ENCODE results near the gene DEPDC1. TPM values are rescaled to one million over a fixed set of nuclear protein-coding genes. Genes with fewer than 3 reads are reported as not detected.

DEPDC1 gene
- total RNA-seq, 1 experiment from 2014 or later = 20.3 TPM

GRCh38 chr1:68470388-68470970, 26.4 kb downstream of the DEPDC1 start:
- no peaks in the 10 kb centered on the region for H3K9me3 ChIP-seq
- H3K36me3 ChIP-seq (ENCODE audit: control insufficient read depth, insufficient read depth, low read length) = no peaks in the 10 kb centered on the region
- Mint-ChIP-seq H3K9me3 (ENCODE audit: unreplicated experiment) (no peaks in the 10 kb centered on the region), H3K27me3 (ENCODE audit: insufficient read depth, unreplicated experiment) (no peaks in the 10 kb centered on the region), H3K4me1 (ENCODE audit: low read depth, unreplicated experiment) (no peaks in the 10 kb centered on the region), H3K36me3 (ENCODE audit: insufficient read depth, unreplicated experiment) (no peaks in the 10 kb centered on the region), H3K4me3 (ENCODE audit: unreplicated experiment) (no peak overlapping the region), H3K27ac (ENCODE audit: unreplicated experiment) (no peak overlapping the region)
- BruUV-seq (replicated peaks) = no TSS peak
- H3K27me3 ChIP-seq (replicated peaks; ENCODE audit: control insufficient read depth, insufficient read depth, low read length) = no peaks in the 10 kb centered on the region
- TF ChIP-seq, protein P1, sequence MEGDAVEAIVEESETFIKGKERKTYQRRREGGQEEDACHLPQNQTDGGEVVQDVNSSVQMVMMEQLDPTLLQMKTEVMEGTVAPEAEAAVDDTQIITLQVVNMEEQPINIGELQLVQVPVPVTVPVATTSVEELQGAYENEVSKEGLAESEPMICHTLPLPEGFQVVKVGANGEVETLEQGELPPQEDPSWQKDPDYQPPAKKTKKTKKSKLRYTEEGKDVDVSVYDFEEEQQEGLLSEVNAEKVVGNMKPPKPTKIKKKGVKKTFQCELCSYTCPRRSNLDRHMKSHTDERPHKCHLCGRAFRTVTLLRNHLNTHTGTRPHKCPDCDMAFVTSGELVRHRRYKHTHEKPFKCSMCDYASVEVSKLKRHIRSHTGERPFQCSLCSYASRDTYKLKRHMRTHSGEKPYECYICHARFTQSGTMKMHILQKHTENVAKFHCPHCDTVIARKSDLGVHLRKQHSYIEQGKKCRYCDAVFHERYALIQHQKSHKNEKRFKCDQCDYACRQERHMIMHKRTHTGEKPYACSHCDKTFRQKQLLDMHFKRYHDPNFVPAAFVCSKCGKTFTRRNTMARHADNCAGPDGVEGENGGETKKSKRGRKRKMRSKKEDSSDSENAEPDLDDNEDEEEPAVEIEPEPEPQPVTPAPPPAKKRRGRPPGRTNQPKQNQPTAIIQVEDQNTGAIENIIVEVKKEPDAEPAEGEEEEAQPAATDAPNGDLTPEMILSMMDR (IDR thresholded peaks at IDR 0.05; ENCODE audit: insufficient read depth in 1 of 2, low read depth in 1 of 2, low read length in 1 of 2, severe bottlenecking in 1 of 2, unreplicated experiment in 1 of 2) = peak; percentile 14 to 50
- no peaks in the 10 kb centered on the region for H3K4me1 ChIP-seq
- intact Hi-C loops (cut with micrococcal nuclease; ENCODE audit: unreplicated experiment) = loop anchor here (1.0 to 5.0 kb wide), 2 partner anchors 120 to 1267 kb away; no protein-coding TSS in a partner anchor
- no peak overlapping the region for H3K4me3 ChIP-seq (ENCODE audit: low read depth, low read length)
- ChIA-PET POLR2A (no interaction called here), CTCF (interaction anchor here (1.1 kb wide), 1 partner anchor 504 kb away, joined by 3 read pairs; no protein-coding TSS in a partner anchor)
- DNase-seq = no peak

DNA sequence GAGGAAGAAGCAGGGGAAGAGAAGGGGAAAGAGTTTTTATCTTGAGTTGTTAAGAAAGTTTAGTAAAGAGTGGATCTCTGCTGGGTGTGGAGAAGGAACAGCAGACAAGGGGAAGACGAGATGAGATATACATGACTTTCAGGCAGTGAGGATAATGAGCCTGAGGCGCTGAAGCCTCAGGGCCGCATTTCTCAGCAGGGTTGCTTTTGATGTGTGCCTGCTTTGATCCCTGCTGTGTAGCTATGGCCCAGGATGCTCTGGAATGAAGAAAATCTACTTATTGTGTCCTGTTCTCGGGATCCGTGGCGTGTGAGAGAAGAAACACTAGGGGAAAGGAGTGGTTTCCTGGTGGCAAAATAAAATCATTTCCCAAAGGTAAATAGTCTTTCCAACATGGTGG, 32.0 kb downstream of the DEPDC1 start:
- POLR2A ChIA-PET = interaction anchor here (0.5 kb wide), 1 partner anchor 190 kb away, joined by 5 read pairs; no protein-coding TSS in a partner anchor
- CTCF ChIA-PET = no interaction called here
- Mint-ChIP-seq H3K9me3 (ENCODE audit: unreplicated experiment) (peaks cover 10% of the 10 kb centered on the region), H3K4me1 (ENCODE audit: low read depth, unreplicated experiment) (peaks cover 11% of the 10 kb centered on the region), H3K27ac (ENCODE audit: unreplicated experiment) (peak overlapping the region; percentile 48), H3K27me3 (ENCODE audit: insufficient read depth, unreplicated experiment) (no peaks in the 10 kb centered on the region), H3K4me3 (ENCODE audit: unreplicated experiment) (peak overlapping the region; percentile 20), H3K36me3 (ENCODE audit: insufficient read depth, unreplicated experiment) (no peaks in the 10 kb centered on the region)
- Histone ChIP-seq H3K4me1 (no peaks in the 10 kb centered on the region), H3K4me3 (ENCODE audit: low read depth, low read length) (no peak overlapping the region), H3K27me3 (replicated peaks; ENCODE audit: control insufficient read depth, insufficient read depth, low read length) (no peaks in the 10 kb centered on the region), H3K9me3 (no peaks in the 10 kb centered on the region), H3K36me3 (ENCODE audit: control insufficient read depth, insufficient read depth, low read length) (no peaks in the 10 kb centered on the region)
- TF ChIP-seq, protein P1 (IDR thresholded peaks at IDR 0.05; ENCODE audit: insufficient read depth in 1 of 2, low read depth in 1 of 2, low read length in 1 of 2, severe bottlenecking in 1 of 2, unreplicated experiment in 1 of 2) = no peak
- intact Hi-C loops (cut with micrococcal nuclease; ENCODE audit: unreplicated experiment) = no loop called here
- DNase-seq = peak; percentile 11 to 46
- no TSS peak for BruUV-seq (replicated peaks)

DNA sequence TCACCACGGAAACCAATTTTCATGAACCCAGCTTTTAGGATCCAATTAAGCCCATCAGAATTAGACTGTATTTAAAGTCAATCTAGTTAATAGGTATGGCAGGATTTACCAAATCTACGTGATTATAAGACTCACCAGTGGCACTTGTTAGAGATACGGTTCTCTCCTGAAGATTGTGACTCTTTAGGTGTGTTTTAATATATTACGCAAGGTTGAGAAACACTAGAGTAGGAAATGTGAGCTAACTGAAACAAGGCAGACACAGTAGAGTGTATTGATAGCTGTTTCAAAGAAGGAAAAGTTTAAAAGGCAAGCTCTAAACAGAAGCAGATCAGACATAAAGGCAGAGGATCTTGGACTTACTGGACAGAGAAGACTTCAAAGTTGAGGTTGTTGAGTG, 35.9 kb downstream of the DEPDC1 start:
- ChIA-PET CTCF (no interaction called here), POLR2A (no interaction called here)
- Histone ChIP-seq H3K27me3 (replicated peaks; ENCODE audit: control insufficient read depth, insufficient read depth, low read length) (no peaks in the 10 kb centered on the region), H3K36me3 (ENCODE audit: control insufficient read depth, insufficient read depth, low read length) (no peaks in the 10 kb centered on the region), H3K4me3 (ENCODE audit: low read depth, low read length) (no peak overlapping the region), H3K9me3 (no peaks in the 10 kb centered on the region), H3K4me1 (no peaks in the 10 kb centered on the region)
- TF ChIP-seq, protein P1 (IDR thresholded peaks at IDR 0.05; ENCODE audit: insufficient read depth in 1 of 2, low read depth in 1 of 2, low read length in 1 of 2, severe bottlenecking in 1 of 2, unreplicated experiment in 1 of 2) = no peak
- DNase-seq = no peak
- Mint-ChIP-seq H3K4me1 (ENCODE audit: low read depth, unreplicated experiment) (peaks cover 11% of the 10 kb centered on the region), H3K27ac (ENCODE audit: unreplicated experiment) (no peak overlapping the region), H3K9me3 (ENCODE audit: unreplicated experiment) (peaks cover 10% of the 10 kb centered on the region), H3K27me3 (ENCODE audit: insufficient read depth, unreplicated experiment) (no peaks in the 10 kb centered on the region), H3K4me3 (ENCODE audit: unreplicated experiment) (no peak overlapping the region), H3K36me3 (ENCODE audit: insufficient read depth, unreplicated experiment) (no peaks in the 10 kb centered on the region)
- intact Hi-C loops (cut with micrococcal nuclease; ENCODE audit: unreplicated experiment) = no loop called here
- BruUV-seq (replicated peaks) = no TSS peak
